Neural cell (in vitro differentiated cells): ENCODE results near the gene GIPC3.

Experiments used
- EP300 ChIP-seq: fragments of 450-650 bp; conservative IDR thresholded peaks from 2 replicates; pipeline ENCODE4 v1.6.1; 2014; ENCODE audit warnings: antibody characterized with exemption, mild to moderate bottlenecking, moderate library complexity; ENCODE audit not compliant: poor library complexity, severe bottlenecking
- EZH2 ChIP-seq: fragments of 200-600, 300-800 bp; shearing (Covaris generic), sonication (generic); IDR thresholded peaks from 2 replicates; pipeline ENCODE4 v1.6.1; 2014; ENCODE audit warnings: antibody characterized with exemption, low read length, borderline replicate concordance, mild to moderate bottlenecking; ENCODE audit not compliant: insufficient read depth, poor library complexity, severe bottlenecking
- MXI1 ChIP-seq: fragments of 450-650 bp; conservative IDR thresholded peaks from 2 replicates; pipeline ENCODE4 v1.6.1; 2014; ENCODE audit warnings: antibody characterized with exemption, mild to moderate bottlenecking; ENCODE audit not compliant: poor library complexity, severe bottlenecking
- POLR2AphosphoS5 ChIP-seq: IDR thresholded peaks from 2 replicates; pipeline ENCODE4 v1.6.1; 2012
- RAD21 ChIP-seq: fragments of 450-650 bp; conservative IDR thresholded peaks from 2 replicates; pipeline ENCODE4 v1.6.1; 2014; ENCODE audit warnings: antibody characterized with exemption, mild to moderate bottlenecking, moderate library complexity
- SMC3 ChIP-seq: fragments of 450-650 bp; conservative IDR thresholded peaks from 2 replicates; pipeline ENCODE4 v1.6.1; 2014; ENCODE audit warnings: antibody characterized with exemption, mild to moderate bottlenecking, moderate library complexity; ENCODE audit not compliant: poor library complexity
- TAF1 ChIP-seq: IDR thresholded peaks from 2 replicates; pipeline ENCODE4 v1.6.1; 2012; ENCODE audit warnings: low read depth
- TF ChIP-seq, protein P1 (sequence below): fragments of 450-650 bp; IDR thresholded peaks from 2 replicates; pipeline ENCODE4 v1.5.1; 2014; ENCODE audit warnings: antibody characterized with exemption, mild to moderate bottlenecking, moderate library complexity; ENCODE audit not compliant: poor library complexity, severe bottlenecking
- TF ChIP-seq, protein P2 (sequence below): IDR thresholded peaks from 2 replicates; pipeline ENCODE4 v1.6.1; 2012; ENCODE audit warnings: borderline replicate concordance

DNA sequence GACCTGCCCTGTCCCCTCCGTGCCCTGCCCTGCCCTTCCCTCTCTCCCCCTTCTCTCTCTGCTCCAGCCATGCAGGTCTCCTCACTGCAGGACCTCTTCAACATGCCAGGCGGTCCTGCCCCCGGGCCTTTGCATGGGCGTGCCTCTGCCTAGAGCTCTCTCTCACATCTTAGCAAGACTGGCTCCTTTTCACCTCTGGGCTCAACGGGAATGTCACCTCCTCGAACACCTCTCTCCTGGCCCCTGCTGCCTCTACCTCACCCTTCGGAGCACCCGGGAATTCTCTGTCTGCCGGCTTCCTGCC lies 33.5 kb upstream of the GIPC3 start:
- TF ChIP-seq TAF1 (no peak), RAD21 (no peak), EP300 (no peak), EZH2 (no peak), MXI1 (no peak), POLR2AphosphoS5 (no peak), SMC3 (no peak)
- TF ChIP-seq, protein P1, sequence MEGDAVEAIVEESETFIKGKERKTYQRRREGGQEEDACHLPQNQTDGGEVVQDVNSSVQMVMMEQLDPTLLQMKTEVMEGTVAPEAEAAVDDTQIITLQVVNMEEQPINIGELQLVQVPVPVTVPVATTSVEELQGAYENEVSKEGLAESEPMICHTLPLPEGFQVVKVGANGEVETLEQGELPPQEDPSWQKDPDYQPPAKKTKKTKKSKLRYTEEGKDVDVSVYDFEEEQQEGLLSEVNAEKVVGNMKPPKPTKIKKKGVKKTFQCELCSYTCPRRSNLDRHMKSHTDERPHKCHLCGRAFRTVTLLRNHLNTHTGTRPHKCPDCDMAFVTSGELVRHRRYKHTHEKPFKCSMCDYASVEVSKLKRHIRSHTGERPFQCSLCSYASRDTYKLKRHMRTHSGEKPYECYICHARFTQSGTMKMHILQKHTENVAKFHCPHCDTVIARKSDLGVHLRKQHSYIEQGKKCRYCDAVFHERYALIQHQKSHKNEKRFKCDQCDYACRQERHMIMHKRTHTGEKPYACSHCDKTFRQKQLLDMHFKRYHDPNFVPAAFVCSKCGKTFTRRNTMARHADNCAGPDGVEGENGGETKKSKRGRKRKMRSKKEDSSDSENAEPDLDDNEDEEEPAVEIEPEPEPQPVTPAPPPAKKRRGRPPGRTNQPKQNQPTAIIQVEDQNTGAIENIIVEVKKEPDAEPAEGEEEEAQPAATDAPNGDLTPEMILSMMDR: no peak
- TF ChIP-seq, protein P2, sequence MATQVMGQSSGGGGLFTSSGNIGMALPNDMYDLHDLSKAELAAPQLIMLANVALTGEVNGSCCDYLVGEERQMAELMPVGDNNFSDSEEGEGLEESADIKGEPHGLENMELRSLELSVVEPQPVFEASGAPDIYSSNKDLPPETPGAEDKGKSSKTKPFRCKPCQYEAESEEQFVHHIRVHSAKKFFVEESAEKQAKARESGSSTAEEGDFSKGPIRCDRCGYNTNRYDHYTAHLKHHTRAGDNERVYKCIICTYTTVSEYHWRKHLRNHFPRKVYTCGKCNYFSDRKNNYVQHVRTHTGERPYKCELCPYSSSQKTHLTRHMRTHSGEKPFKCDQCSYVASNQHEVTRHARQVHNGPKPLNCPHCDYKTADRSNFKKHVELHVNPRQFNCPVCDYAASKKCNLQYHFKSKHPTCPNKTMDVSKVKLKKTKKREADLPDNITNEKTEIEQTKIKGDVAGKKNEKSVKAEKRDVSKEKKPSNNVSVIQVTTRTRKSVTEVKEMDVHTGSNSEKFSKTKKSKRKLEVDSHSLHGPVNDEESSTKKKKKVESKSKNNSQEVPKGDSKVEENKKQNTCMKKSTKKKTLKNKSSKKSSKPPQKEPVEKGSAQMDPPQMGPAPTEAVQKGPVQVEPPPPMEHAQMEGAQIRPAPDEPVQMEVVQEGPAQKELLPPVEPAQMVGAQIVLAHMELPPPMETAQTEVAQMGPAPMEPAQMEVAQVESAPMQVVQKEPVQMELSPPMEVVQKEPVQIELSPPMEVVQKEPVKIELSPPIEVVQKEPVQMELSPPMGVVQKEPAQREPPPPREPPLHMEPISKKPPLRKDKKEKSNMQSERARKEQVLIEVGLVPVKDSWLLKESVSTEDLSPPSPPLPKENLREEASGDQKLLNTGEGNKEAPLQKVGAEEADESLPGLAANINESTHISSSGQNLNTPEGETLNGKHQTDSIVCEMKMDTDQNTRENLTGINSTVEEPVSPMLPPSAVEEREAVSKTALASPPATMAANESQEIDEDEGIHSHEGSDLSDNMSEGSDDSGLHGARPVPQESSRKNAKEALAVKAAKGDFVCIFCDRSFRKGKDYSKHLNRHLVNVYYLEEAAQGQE: no peak
